Osteocyte (in vitro differentiated cells): Measurements from ENCODE around the gene CNTFR. TPM values are rescaled to one million over a fixed set of nuclear protein-coding genes. Genes with fewer than 3 reads are reported as not detected.

Experiments
- DNase-seq: peaks from one replicate; pipeline ENCODE4 v3.0.0; 2021; ENCODE audit warnings: mixed read lengths; ENCODE audit not compliant: unreplicated experiment; ENCODE audit errors: extremely low spot score
- H3K27ac Mint-ChIP-seq: one replicate; pipeline ENCODE4 v1.8.0; 2021; ENCODE audit warnings: mild to moderate bottlenecking, mixed read lengths; ENCODE audit not compliant: unreplicated experiment
- H3K27me3 Mint-ChIP-seq: one replicate; pipeline ENCODE4 v1.8.0; 2021; ENCODE audit warnings: mixed read lengths; ENCODE audit not compliant: unreplicated experiment
- H3K36me3 Mint-ChIP-seq: one replicate; pipeline ENCODE4 v1.8.0; 2021; ENCODE audit warnings: mixed read lengths; ENCODE audit not compliant: unreplicated experiment
- H3K4me1 Mint-ChIP-seq: one replicate; pipeline ENCODE4 v1.8.0; 2021; ENCODE audit warnings: mixed read lengths; ENCODE audit not compliant: unreplicated experiment
- H3K4me3 Mint-ChIP-seq: one replicate; pipeline ENCODE4 v1.8.0; 2021; ENCODE audit warnings: mild to moderate bottlenecking, moderate library complexity, mixed read lengths; ENCODE audit not compliant: unreplicated experiment
- H3K9me3 Mint-ChIP-seq: one replicate; pipeline ENCODE4 v1.8.0; 2021; ENCODE audit warnings: mixed read lengths; ENCODE audit not compliant: unreplicated experiment
- total RNA-seq: library from RNA; stranded (reverse); gene quantifications from 2 replicates; pipeline ENCODE4 v1.2.1, GENCODE V29; 2021
- TF ChIP-seq, protein P1 (sequence below): fragments of 200-600 bp; sonication (generic); IDR thresholded peaks from 2 replicates; pipeline ENCODE4 v1.5.0; 2021; ENCODE audit warnings: antibody characterized with exemption, mild to moderate bottlenecking, moderate library complexity

CNTFR gene
- total RNA-seq, 1 donor from 2014 or later = not detected

DNA sequence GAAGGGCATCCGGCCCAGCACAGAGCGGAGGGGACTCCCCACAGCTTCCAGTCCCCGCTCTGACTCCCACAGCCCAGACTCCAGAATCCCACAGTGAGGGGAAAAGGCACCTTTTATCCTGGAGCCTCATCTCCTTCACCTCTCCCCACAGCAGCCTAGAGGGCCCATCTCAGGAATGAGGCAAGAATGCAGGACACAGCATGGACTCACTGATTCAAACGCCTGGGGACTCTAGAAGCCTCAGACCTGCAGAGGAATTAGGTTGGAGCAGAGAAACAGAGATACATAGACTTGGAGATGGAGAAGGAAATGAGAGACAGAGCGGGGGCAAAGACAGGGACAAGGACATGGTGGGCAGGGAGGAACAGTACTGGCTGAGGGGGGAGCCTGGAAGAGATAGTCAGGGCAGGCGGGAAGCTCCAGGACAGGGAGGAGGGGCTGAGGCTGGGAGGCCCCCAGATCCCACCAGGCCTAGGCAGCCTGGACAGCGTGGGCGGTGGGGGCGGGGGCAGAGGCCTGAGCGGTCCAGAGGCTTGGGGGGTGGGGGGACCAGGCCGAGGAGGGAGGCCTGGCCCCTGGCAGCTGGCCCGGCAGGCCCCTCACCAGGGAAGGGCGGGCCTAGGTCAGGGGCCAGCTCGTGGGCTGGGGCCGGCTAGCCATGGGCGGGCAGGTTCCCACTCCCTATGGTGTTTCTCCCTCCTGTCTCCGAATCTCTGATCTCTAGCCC lies 15.8 kb downstream of the CNTFR start:
- Mint-ChIP-seq H3K4me1 (peaks cover 7% of the 10 kb centered on the region), H3K36me3 (no peaks in the 10 kb centered on the region), H3K27me3 (peaks cover 38% of the 10 kb centered on the region), H3K4me3 (no peak overlapping the region), H3K9me3 (no peaks in the 10 kb centered on the region), H3K27ac (no peak overlapping the region)
- DNase-seq = no peak
- TF ChIP-seq, protein P1, sequence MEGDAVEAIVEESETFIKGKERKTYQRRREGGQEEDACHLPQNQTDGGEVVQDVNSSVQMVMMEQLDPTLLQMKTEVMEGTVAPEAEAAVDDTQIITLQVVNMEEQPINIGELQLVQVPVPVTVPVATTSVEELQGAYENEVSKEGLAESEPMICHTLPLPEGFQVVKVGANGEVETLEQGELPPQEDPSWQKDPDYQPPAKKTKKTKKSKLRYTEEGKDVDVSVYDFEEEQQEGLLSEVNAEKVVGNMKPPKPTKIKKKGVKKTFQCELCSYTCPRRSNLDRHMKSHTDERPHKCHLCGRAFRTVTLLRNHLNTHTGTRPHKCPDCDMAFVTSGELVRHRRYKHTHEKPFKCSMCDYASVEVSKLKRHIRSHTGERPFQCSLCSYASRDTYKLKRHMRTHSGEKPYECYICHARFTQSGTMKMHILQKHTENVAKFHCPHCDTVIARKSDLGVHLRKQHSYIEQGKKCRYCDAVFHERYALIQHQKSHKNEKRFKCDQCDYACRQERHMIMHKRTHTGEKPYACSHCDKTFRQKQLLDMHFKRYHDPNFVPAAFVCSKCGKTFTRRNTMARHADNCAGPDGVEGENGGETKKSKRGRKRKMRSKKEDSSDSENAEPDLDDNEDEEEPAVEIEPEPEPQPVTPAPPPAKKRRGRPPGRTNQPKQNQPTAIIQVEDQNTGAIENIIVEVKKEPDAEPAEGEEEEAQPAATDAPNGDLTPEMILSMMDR = no peak

DNA sequence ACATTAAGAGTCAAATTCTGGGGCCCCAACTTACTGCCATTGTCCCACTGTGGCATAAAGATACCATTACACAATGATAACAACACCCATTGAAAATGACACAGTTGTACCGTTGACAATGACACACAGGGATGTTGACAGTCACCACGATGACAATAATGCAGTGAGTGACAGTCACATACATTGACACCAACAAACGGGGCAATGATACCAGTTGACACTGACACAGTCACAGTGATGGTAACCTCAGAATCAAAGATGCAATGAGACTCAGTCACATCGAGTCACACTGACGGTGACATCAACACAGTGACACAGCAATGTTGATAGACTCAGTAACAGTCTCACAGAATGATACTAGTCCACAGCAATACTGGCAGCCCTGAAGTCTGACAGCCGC lies 16.9 kb downstream of the CNTFR start:
- no peak overlapping the region for H3K4me3 Mint-ChIP-seq
- TF ChIP-seq, protein P1 = no peak
- peaks cover 7% of the 10 kb centered on the region for H3K4me1 Mint-ChIP-seq
- H3K27me3 Mint-ChIP-seq = peaks cover 41% of the 10 kb centered on the region
- no peaks in the 10 kb centered on the region for H3K36me3 Mint-ChIP-seq
- DNase-seq = no peak
- no peaks in the 10 kb centered on the region for H3K9me3 Mint-ChIP-seq
- no peak overlapping the region for H3K27ac Mint-ChIP-seq

DNA sequence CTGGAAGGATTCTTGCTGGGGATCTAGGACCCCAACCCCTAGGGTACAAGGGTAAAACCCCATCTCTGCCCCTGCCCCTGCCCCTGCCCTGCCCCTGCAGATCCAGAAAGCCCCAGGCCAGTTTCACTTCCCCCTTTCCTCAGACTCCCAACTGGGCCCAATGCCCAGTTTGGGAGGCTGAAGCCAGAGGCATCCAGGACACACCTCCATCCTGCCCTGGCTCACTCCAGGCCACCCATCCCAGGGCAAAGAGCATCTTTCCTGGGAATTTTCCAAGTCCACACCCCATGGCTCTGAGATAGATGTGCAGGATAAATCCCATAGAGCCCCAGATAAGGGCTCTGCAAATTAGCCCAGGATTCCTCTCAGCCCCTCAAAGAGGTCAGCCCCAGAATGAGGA lies 17.4 kb downstream of the CNTFR start:
- H3K9me3 Mint-ChIP-seq = no peaks in the 10 kb centered on the region
- no peak for DNase-seq
- TF ChIP-seq, protein P1 = no peak
- no peak overlapping the region for H3K4me3 Mint-ChIP-seq
- peaks cover 40% of the 10 kb centered on the region for H3K27me3 Mint-ChIP-seq
- no peaks in the 10 kb centered on the region for H3K36me3 Mint-ChIP-seq
- H3K4me1 Mint-ChIP-seq = peaks cover 1% of the 10 kb centered on the region
- no peak overlapping the region for H3K27ac Mint-ChIP-seq

DNA sequence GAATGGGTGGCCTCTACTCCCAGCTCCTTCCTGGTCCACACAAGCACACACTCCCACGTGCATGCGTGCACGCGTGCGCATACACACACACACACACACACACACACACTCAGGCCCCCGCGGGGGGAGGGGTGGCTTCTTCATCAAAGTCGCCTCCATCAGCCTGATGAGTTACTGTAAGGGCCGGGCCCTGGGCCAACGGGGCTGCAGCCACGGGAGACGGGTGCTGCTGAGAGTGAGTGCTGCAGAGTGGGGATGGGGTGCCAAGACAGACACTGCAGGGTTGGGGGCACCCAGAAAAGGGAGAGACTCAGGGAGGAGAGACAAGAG lies 18.1 kb downstream of the CNTFR start:
- Mint-ChIP-seq H3K4me1 (no peaks in the 10 kb centered on the region), H3K27me3 (peaks cover 41% of the 10 kb centered on the region)
- TF ChIP-seq, protein P1 = no peak

DNA sequence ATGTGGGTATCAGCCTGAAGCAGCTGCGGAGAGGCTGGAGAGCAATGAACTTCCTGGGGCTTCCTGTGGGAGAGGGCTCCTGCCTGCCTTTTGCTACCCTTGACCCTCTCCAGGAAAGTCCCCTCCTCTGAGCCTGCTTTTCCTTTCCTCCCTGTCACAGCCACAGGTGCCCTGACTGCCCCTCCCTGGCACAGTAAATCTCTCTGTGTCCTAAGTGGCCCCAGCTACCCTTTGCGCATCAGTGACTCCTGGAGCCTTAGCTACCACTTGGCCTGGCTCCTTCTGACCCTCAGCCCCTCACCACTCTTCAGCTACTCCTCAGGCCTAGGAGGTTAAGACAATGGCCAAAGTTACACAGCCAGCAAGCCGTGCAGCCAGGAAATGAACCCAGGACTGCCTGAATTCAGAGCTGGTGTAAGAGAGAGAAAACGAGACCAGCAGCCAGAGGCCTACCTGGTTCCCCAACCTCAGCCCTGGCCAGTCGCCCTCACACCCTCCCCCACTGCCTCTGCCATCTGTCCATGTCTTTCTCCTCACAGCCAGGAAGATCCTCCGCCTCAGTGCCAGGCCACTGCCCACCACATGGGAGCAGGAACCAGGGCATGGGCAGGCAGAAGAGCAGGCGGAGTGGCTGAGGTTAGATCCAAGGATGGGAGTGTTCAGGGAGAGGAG lies 18.6 kb downstream of the CNTFR start:
- TF ChIP-seq, protein P1 = no peak
- Mint-ChIP-seq H3K36me3 (no peaks in the 10 kb centered on the region), H3K9me3 (no peaks in the 10 kb centered on the region), H3K4me3 (no peak overlapping the region), H3K27me3 (peaks cover 36% of the 10 kb centered on the region), H3K4me1 (no peaks in the 10 kb centered on the region), H3K27ac (no peak overlapping the region)
- no peak for DNase-seq

More for the DNA sequence above, 18.1 kb downstream of the CNTFR start:
- H3K9me3 Mint-ChIP-seq = no peaks in the 10 kb centered on the region
- H3K36me3 Mint-ChIP-seq = no peaks in the 10 kb centered on the region
- DNase-seq = no peak
- no peak overlapping the region for H3K27ac Mint-ChIP-seq
- no peak overlapping the region for H3K4me3 Mint-ChIP-seq
